22Rv1 (cell line): ENCODE data around the gene LRSAM1.

Experiments
- ZFX ChIP-seq: fragments of 450-650 bp; IDR thresholded peaks from 2 replicates; pipeline ENCODE4 v1.6.1; 2017; ENCODE audit warnings: antibody characterized with exemption, borderline replicate concordance
- TF ChIP-seq, protein P1 (sequence below): fragments of 450-650 bp; IDR thresholded peaks from 2 replicates; pipeline ENCODE4 v1.5.1; 2017; ENCODE audit warnings: mild to moderate bottlenecking

DNA sequence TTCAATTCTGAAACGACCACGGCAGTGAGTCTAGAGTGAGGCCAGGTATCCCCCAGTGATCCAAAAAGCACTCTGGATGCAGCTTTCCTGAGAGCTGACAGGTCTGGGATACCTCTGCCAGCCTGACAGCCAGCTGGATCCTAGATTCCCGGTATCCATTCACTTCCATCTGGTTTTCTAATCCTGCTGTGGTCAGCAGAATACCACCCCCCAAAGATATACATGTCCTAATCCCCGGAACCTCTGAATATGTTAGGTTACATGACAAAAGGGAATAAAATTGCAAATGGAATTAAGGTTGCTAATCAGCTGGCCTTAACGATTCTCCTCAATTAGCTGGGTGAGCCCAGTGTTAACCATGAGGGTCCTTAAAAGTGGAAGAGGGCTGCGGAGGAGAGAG lies 28.5 kb upstream of the LRSAM1 start:
- TF ChIP-seq, protein P1, sequence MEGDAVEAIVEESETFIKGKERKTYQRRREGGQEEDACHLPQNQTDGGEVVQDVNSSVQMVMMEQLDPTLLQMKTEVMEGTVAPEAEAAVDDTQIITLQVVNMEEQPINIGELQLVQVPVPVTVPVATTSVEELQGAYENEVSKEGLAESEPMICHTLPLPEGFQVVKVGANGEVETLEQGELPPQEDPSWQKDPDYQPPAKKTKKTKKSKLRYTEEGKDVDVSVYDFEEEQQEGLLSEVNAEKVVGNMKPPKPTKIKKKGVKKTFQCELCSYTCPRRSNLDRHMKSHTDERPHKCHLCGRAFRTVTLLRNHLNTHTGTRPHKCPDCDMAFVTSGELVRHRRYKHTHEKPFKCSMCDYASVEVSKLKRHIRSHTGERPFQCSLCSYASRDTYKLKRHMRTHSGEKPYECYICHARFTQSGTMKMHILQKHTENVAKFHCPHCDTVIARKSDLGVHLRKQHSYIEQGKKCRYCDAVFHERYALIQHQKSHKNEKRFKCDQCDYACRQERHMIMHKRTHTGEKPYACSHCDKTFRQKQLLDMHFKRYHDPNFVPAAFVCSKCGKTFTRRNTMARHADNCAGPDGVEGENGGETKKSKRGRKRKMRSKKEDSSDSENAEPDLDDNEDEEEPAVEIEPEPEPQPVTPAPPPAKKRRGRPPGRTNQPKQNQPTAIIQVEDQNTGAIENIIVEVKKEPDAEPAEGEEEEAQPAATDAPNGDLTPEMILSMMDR, result no peak
- no peak for TF ChIP-seq ZFX
